ENCODE data around the gene POU2AF3.
"Not testable (repeated sequence)": the region's sequence is repeated elsewhere in the genome, so short reads cannot be mapped to it uniquely, and the experiment has no call there.

Gene POU2AF3

DNA sequence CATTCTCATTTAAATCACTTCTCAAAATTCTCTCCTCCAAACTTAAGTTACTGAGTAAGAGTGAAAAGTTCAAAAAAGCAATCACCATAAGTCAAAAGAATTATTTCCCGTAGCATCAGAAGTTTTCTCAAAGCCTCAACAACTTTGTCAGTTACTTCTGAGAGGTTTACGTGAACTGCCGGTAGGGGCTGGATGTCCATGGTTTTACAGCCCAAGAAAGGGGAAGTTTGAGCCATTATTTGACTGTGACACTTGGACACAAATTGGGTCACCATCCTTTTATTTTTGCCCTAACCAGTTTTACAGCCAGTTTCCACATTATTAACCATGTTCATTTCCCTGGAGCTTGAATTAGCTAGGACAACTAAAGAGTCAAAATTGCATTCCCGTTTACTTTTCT is 7.5 kb downstream of the POU2AF3 start:
- Histone ChIP-seq H3K9me3 (replicated peaks in 1 of 11) (no peaks in the 10 kb centered on the region), H3K9ac (no peak overlapping the region), H3K27ac (no peak overlapping the region), H3K27me3 (peaks cover 2 to 16% (median 12%) of the 10 kb centered on the region in 11 experiments; a peak in 21 of 22 replicates), H4K20me1 (no peaks in the 10 kb centered on the region), H3K4me3 (no peak overlapping the region), H3K4me2 (no peak overlapping the region), H3K4me1 (peaks cover 0 to 13% (median 12%) of the 10 kb centered on the region in 10 experiments; a peak in 15 of 20 replicates), H3K36me3 (no peaks in the 10 kb centered on the region)
- no peak for TF ChIP-seq Cebpa-rat (IDR thresholded peaks at IDR 0.05)

DNA sequence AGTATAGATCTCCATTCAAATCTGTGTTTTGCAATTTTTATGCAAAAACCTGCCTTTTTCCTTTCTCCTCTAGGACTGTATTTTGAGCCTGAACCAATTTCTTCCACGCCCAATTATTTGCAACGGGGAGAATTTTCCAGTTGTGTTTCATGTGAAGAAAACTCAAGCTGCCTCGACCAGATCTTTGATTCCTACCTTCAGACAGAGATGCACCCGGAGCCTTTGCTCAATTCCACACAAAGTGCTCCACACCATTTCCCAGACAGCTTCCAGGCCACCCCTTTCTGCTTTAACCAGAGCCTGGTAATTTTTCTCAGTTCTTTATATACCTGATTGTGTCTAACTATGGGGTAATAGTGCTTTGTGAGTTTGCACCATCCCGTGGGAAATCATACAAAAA is 8.0 kb downstream of the POU2AF3 start:
- Histone ChIP-seq H3K4me1 (peaks cover 0 to 15% (median 12%) of the 10 kb centered on the region in 10 experiments; a peak in 15 of 20 replicates), H3K4me2 (no peak overlapping the region), H3K27ac (no peak overlapping the region), H3K9ac (no peak overlapping the region), H3K27me3 (peaks cover 0 to 12% (median 7%) of the 10 kb centered on the region in 11 experiments; a peak in 14 of 22 replicates), H3K36me3 (no peaks in the 10 kb centered on the region), H3K9me3 (replicated peaks in 1 of 11) (no peaks in the 10 kb centered on the region), H3K4me3 (no peak overlapping the region), H4K20me1 (no peaks in the 10 kb centered on the region)
- no peak for TF ChIP-seq Cebpa-rat (IDR thresholded peaks at IDR 0.05)

GRCh38 chr11:111307472-111308108 is 9.2 kb downstream of the POU2AF3 start:
- TF ChIP-seq Cebpa-rat (IDR thresholded peaks at IDR 0.05) = no peak
- Histone ChIP-seq H3K27ac (no peak overlapping the region), H3K9ac (no peak overlapping the region), H3K27me3 (no peaks in the 10 kb centered on the region), H3K4me3 (no peak overlapping the region), H3K36me3 (no peaks in the 10 kb centered on the region; a peak in 1 of 22 replicates), H3K4me2 (no peak overlapping the region), H4K20me1 (no peaks in the 10 kb centered on the region), H3K9me3 (replicated peaks in 1 of 11) (peaks cover 0 to 5% (median 3%) of the 10 kb centered on the region in 11 experiments; a peak in 11 of 22 replicates), H3K4me1 (peaks cover 0 to 15% (median 12%) of the 10 kb centered on the region in 10 experiments; a peak in 15 of 20 replicates)

DNA sequence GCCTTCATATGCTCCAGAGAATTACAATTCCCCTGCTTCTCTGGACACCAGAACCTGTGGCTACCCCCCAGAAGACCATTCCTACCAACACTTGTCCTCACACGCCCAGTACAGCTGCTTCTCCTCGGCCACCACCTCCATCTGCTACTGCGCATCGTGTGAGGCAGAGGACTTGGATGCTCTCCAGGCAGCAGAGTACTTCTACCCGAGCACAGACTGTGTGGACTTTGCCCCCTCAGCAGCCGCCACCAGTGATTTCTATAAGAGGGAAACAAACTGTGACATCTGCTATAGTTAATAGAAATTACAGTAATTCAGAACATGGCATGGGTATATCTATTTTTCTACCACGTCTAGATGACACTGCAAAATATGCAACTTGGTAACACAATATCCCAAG is 9.8 kb downstream of the POU2AF3 start:
- no peak overlapping the region for H3K4me3 ChIP-seq
- H3K27me3 ChIP-seq = no peaks in the 10 kb centered on the region
- H3K9me3 ChIP-seq (replicated peaks in 1 of 11) = peaks cover 0 to 10% (median 8%) of the 10 kb centered on the region in 11 experiments; a peak in 15 of 22 replicates
- H3K36me3 ChIP-seq = no peaks in the 10 kb centered on the region; a peak in 1 of 22 replicates
- peaks cover 0 to 15% (median 12%) of the 10 kb centered on the region in 10 experiments; a peak in 15 of 20 replicates for H3K4me1 ChIP-seq
- no peak overlapping the region for H3K27ac ChIP-seq
- TF ChIP-seq Cebpa-rat (IDR thresholded peaks at IDR 0.05) = no peak
- no peak overlapping the region for H3K9ac ChIP-seq
- no peaks in the 10 kb centered on the region for H4K20me1 ChIP-seq
- H3K4me2 ChIP-seq = no peak overlapping the region

DNA sequence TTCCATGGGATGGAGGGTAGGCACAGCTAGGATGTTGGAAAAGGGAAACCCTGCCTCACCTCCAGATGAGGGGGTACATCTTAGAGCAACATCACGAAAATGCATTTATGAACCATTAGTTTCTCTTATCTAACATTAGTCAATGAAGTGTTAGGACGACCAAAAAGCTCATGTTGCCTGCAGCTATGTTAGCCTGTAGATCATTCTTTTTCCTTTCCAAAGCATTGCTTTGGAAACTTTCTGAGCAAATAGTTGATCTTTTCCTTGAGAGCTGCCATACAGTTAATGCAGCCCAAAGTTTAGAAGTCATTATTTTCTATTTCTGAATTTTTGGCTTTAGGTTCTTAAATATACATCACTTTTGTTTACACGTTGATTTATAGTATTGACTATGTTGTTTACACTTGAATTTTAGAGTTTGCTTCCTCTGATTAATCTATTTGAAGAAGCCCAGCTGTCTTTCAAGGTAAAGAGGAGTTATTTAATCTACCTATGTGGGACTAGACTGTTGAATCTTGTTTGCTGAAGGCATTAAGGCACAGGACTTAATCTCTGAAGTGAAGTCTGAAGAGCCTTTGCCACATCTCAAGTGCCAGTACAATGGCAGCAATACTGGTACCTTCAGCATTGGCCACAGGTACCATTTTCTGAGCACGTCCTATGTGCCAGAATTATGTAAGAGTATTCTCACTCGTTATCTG is 11.0 kb downstream of the POU2AF3 start:
- no peak overlapping the region for H3K4me3 ChIP-seq
- peaks cover 0 to 15% (median 12%) of the 10 kb centered on the region in 10 experiments; a peak in 15 of 20 replicates for H3K4me1 ChIP-seq
- no peaks in the 10 kb centered on the region for H3K27me3 ChIP-seq
- H3K27ac ChIP-seq = no peak overlapping the region
- H3K9ac ChIP-seq = no peak overlapping the region
- no peak for TF ChIP-seq Cebpa-rat (IDR thresholded peaks at IDR 0.05)
- H3K4me2 ChIP-seq = peak overlapping the region in 7 of 11 experiments; percentile 11 to 70 (median 47); a peak in 8 of 22 replicates
- no peaks in the 10 kb centered on the region; a peak in 1 of 22 replicates for H3K36me3 ChIP-seq
- no peaks in the 10 kb centered on the region for H4K20me1 ChIP-seq
- peaks cover 0 to 16% (median 13%) of the 10 kb centered on the region in 11 experiments; a peak in 17 of 22 replicates for H3K9me3 ChIP-seq (replicated peaks in 1 of 11)

DNA sequence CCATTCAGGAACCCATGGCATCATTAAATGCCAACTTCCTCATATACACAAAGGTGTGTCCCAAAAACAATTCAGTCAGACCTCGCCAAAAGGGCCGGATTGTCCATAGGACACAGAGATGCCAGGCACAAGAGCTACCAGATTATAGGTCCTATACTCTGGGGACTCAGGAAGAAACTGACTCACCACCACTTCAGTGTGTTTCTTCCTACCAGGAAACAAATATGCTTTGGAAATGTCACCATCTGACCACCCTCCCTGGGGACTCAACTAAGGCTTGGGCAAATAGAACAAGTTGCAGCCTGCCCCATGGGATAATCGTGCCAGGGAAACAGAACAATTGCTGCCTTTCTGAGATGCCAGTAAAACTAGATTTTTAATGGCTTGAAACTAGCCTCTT is 11.7 kb downstream of the POU2AF3 start:
- Histone ChIP-seq H3K36me3 (no peaks in the 10 kb centered on the region; a peak in 1 of 22 replicates), H3K4me3 (no peak overlapping the region), H3K4me1 (peaks cover 0 to 15% (median 12%) of the 10 kb centered on the region in 10 experiments; a peak in 15 of 20 replicates), H3K9ac (no peak overlapping the region), H4K20me1 (no peaks in the 10 kb centered on the region), H3K27me3 (no peaks in the 10 kb centered on the region), H3K27ac (no peak overlapping the region), H3K4me2 (peak overlapping the region in 8 of 11 experiments; percentile 11 to 70 (median 43); a peak in 17 of 22 replicates), H3K9me3 (replicated peaks in 1 of 11) (peaks cover 0 to 21% (median 13%) of the 10 kb centered on the region in 11 experiments; a peak in 17 of 22 replicates)
- TF ChIP-seq Cebpa-rat (IDR thresholded peaks at IDR 0.05) = no peak

DNA sequence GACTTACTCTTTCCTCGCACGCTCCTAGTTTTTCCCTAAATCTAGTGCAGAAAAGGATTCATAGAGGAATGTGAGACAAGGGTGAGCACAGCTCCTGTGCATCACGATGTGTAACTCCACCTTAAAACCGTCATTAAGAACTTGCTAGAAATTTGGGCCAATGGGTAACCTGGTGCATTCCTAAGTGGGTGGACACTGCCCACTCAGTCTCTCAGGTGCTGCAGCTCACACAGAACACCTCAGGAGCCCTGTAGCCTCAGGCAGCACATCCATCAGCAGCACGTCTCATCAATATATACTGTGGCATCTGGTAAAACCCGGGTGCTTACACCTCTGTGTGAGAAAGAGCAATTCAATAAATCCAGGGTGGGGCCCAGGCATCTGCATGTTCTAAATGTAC is 12.4 kb downstream of the POU2AF3 start:
- H3K4me1 ChIP-seq = peaks cover 0 to 15% (median 12%) of the 10 kb centered on the region in 10 experiments; a peak in 15 of 20 replicates
- no peak overlapping the region for H3K4me3 ChIP-seq
- no peaks in the 10 kb centered on the region; a peak in 1 of 22 replicates for H3K36me3 ChIP-seq
- no peaks in the 10 kb centered on the region for H3K27me3 ChIP-seq
- H3K27ac ChIP-seq = no peak overlapping the region
- TF ChIP-seq Cebpa-rat (IDR thresholded peaks at IDR 0.05) = no peak
- peak overlapping the region in 8 of 11 experiments; percentile 11 to 70 (median 43); a peak in 16 of 22 replicates for H3K4me2 ChIP-seq
- no peaks in the 10 kb centered on the region for H4K20me1 ChIP-seq
- H3K9ac ChIP-seq = no peak overlapping the region
- H3K9me3 ChIP-seq (replicated peaks in 1 of 11) = peaks cover 0 to 26% (median 13%) of the 10 kb centered on the region in 11 experiments; a peak in 17 of 22 replicates

DNA sequence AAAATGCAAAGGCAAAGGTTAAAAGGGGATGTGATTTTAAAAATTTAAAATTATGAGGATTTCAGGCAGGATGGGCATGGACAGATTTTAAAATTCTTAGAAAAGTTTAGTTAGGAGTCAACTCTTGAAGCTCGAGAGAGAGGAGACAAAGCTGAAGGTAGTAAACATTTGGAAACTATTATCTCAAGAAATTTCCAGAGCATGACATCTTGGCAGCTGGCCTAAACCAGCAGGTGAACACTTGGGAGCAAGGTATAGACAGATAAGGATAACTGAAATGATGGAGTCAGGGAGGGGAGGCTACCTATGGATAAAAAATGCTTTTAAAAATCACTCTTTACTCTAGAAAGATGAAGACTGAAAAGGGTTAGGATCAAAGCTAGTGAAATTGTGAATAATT is 13.7 kb downstream of the POU2AF3 start:
- H3K4me2 ChIP-seq = no peak overlapping the region
- no peaks in the 10 kb centered on the region for H4K20me1 ChIP-seq
- peaks cover 0 to 15% (median 12%) of the 10 kb centered on the region in 10 experiments; a peak in 15 of 20 replicates for H3K4me1 ChIP-seq
- no peak for TF ChIP-seq Cebpa-rat (IDR thresholded peaks at IDR 0.05)
- no peak overlapping the region for H3K9ac ChIP-seq
- H3K27ac ChIP-seq = no peak overlapping the region
- no peaks in the 10 kb centered on the region; a peak in 1 of 22 replicates for H3K36me3 ChIP-seq
- H3K27me3 ChIP-seq = no peaks in the 10 kb centered on the region
- no peak overlapping the region for H3K4me3 ChIP-seq
- H3K9me3 ChIP-seq (replicated peaks in 1 of 11) = peaks cover 0 to 26% (median 14%) of the 10 kb centered on the region in 11 experiments; a peak in 17 of 22 replicates

GRCh38 chr11:111319296-111319695 is 20.9 kb downstream of the POU2AF3 start:
- Histone ChIP-seq H3K4me2 (no peak overlapping the region), H4K20me1 (no peaks in the 10 kb centered on the region), H3K36me3 (no peaks in the 10 kb centered on the region; a peak in 1 of 22 replicates), H3K9ac (no peak overlapping the region), H3K9me3 (replicated peaks in 1 of 11) (peaks cover 0 to 13% (median 0%) of the 10 kb centered on the region in 11 experiments; a peak in 4 of 22 replicates), H3K27ac (no peak overlapping the region), H3K27me3 (no peaks in the 10 kb centered on the region), H3K4me3 (no peak overlapping the region), H3K4me1 (no peaks in the 10 kb centered on the region)
- TF ChIP-seq Cebpa-rat (IDR thresholded peaks at IDR 0.05) = no peak

GRCh38 chr11:111320199-111320598 is 21.9 kb downstream of the POU2AF3 start:
- not testable (repeated sequence) for H3K9me3 ChIP-seq (replicated peaks in 1 of 11); H3K36me3 ChIP-seq; H3K9ac ChIP-seq; H3K27ac ChIP-seq; H4K20me1 ChIP-seq; H3K4me1 ChIP-seq; H3K4me2 ChIP-seq; H3K4me3 ChIP-seq; H3K27me3 ChIP-seq
